Mesenchymal stem cell (in vitro differentiated cells and primary cell): ENCODE measurements around the gene TP53BP2.
A peak's percentile ranks its signal among the peaks of the same experiment; 100 is the strongest.

Source experiments
- DNase-seq: peaks from one replicate; pipeline ENCODE4 v3.0.0-alpha.2; 2013
- H2AFZ ChIP-seq: one replicate; pipeline ENCODE4 v1.6.1; 2013; ENCODE audit warnings: low read depth, mild to moderate bottlenecking, control low read depth, inconsistent platforms, low read length, moderate library complexity
- H2AK5ac ChIP-seq: 2 replicates; pipeline ENCODE4 v1.6.1; 2013; ENCODE audit warnings: low read length, moderate library complexity, mild to moderate bottlenecking, inconsistent platforms; ENCODE audit not compliant: severe bottlenecking
- H2BK120ac ChIP-seq: one replicate; pipeline ENCODE4 v1.6.1; 2013; ENCODE audit warnings: low read depth, mild to moderate bottlenecking, inconsistent platforms, low read length, moderate library complexity
- H2BK12ac ChIP-seq, 2 experiments: one replicate each; pipeline ENCODE4 v1.6.1; 2013; ENCODE audit warnings: inconsistent platforms in 2 of 2, low read length in 2 of 2, mild to moderate bottlenecking in 2 of 2, moderate library complexity in 2 of 2, control low read depth in 1 of 2
- H2BK15ac ChIP-seq: one replicate; pipeline ENCODE4 v1.6.1; 2013; ENCODE audit warnings: mild to moderate bottlenecking, low read depth, inconsistent platforms; ENCODE audit not compliant: poor library complexity, severe bottlenecking
- H2BK5ac ChIP-seq: 2 replicates; pipeline ENCODE4 v1.6.1; 2013; ENCODE audit warnings: low read depth, mild to moderate bottlenecking, low read length, control low read depth, inconsistent platforms; ENCODE audit not compliant: poor library complexity, severe bottlenecking
- H3K14ac ChIP-seq, 2 experiments: one replicate each; pipeline ENCODE4 v1.6.1; 2013; ENCODE audit warnings: inconsistent platforms in 2 of 2, low read length in 2 of 2, control low read depth in 1 of 2, mild to moderate bottlenecking in 1 of 2, moderate library complexity in 1 of 2
- H3K18ac ChIP-seq, 2 experiments: one replicate each; pipeline ENCODE4 v1.6.1; 2013; ENCODE audit warnings: inconsistent platforms in 2 of 2, low read length in 2 of 2, control low read depth in 1 of 2, low read depth in 1 of 2, mild to moderate bottlenecking in 1 of 2
- H3K23ac ChIP-seq, 2 experiments: one replicate each; pipeline ENCODE4 v1.6.1; 2013; ENCODE audit warnings: inconsistent platforms in 2 of 2, low read length in 2 of 2, mild to moderate bottlenecking in 2 of 2, moderate library complexity in 2 of 2, control low read depth in 1 of 2
- H3K27ac ChIP-seq: 2 replicates; pipeline ENCODE4 v1.5.1; 2013; ENCODE audit warnings: mild to moderate bottlenecking, moderate library complexity, low read length, control low read depth, inconsistent platforms; ENCODE audit not compliant: poor library complexity, severe bottlenecking
- H3K27me3 ChIP-seq, 2 experiments: 2 replicates each; pipeline versions ENCODE4 v1.6.1 to v1.7.0; 2013; ENCODE audit warnings: low read length in 2 of 2, mild to moderate bottlenecking in 2 of 2, moderate library complexity in 2 of 2, control low read depth in 1 of 2, inconsistent platforms in 1 of 2; ENCODE audit not compliant: control insufficient read depth in 1 of 2, insufficient read depth in 1 of 2
- H3K36me3 ChIP-seq, 2 experiments: 2 replicates each; pipeline versions ENCODE4 v1.6.1 to v1.7.0; 2013; ENCODE audit warnings: low read length in 2 of 2, control low read depth in 1 of 2, inconsistent platforms in 1 of 2, low read depth in 1 of 2, mild to moderate bottlenecking in 1 of 2; ENCODE audit not compliant: insufficient read depth in 2 of 2, control insufficient read depth in 1 of 2
- H3K4ac ChIP-seq, 2 experiments: one replicate each; pipeline ENCODE4 v1.6.1; 2013; ENCODE audit warnings: inconsistent platforms in 2 of 2, low read length in 2 of 2, mild to moderate bottlenecking in 2 of 2, moderate library complexity in 2 of 2, control low read depth in 1 of 2, low read depth in 1 of 2
- H3K4me1 ChIP-seq: 2 replicates; pipeline ENCODE4 v1.6.1; 2013; ENCODE audit warnings: low read depth, low read length, control low read depth; ENCODE audit not compliant: control insufficient read depth, insufficient read depth
- H3K4me2 ChIP-seq: 2 replicates; pipeline ENCODE4 v1.6.1; 2013; ENCODE audit warnings: low read length, mild to moderate bottlenecking, inconsistent platforms; ENCODE audit not compliant: poor library complexity, severe bottlenecking
- H3K4me3 ChIP-seq, 2 experiments: 2 replicates each; pipeline versions ENCODE4 v1.5.1 to v1.7.0; 2013; ENCODE audit warnings: low read length in 2 of 2, mild to moderate bottlenecking in 2 of 2, control low read depth in 1 of 2, low read depth in 1 of 2; ENCODE audit not compliant: insufficient read depth in 1 of 2
- H3K79me1 ChIP-seq: replicated peaks from 2 replicates; pipeline ENCODE4 v1.6.1; 2013; ENCODE audit warnings: mild to moderate bottlenecking, control low read depth, low read length, inconsistent platforms; ENCODE audit not compliant: poor library complexity, severe bottlenecking
- H3K9ac ChIP-seq: 2 replicates; pipeline ENCODE4 v1.7.0; 2013; ENCODE audit warnings: mild to moderate bottlenecking, low read length, moderate library complexity
- H3K9me3 ChIP-seq: 2 replicates; pipeline ENCODE4 v1.7.0; 2013; ENCODE audit warnings: mild to moderate bottlenecking, low read length; ENCODE audit not compliant: control insufficient read depth
- H4K8ac ChIP-seq: one replicate; pipeline ENCODE4 v1.6.1; 2013; ENCODE audit warnings: inconsistent platforms, mild to moderate bottlenecking, low read length, moderate library complexity
- H4K91ac ChIP-seq: one replicate; pipeline ENCODE4 v1.6.1; 2013; ENCODE audit warnings: mild to moderate bottlenecking, low read length, inconsistent platforms
- WGBS: methylation state at CpG from one replicate; pipeline ENCODE4 v1.1.7; 2013; ENCODE audit warnings: mixed read lengths; 5-methylcytosine and 5-hydroxymethylcytosine counted together

TP53BP2 gene

GRCh38 chr1:223802602-223803001 lies 43.1 kb downstream of the TP53BP2 start:
- H4K8ac ChIP-seq, result no peak overlapping the region
- no peaks in the 10 kb centered on the region for H3K4me1 ChIP-seq
- no peak overlapping the region for H3K18ac ChIP-seq
- H3K27me3 ChIP-seq, result no peaks in the 10 kb centered on the region
- H3K79me1 ChIP-seq, result peaks cover 34% of the 10 kb centered on the region
- H3K23ac ChIP-seq, result no peak overlapping the region
- no peak overlapping the region for H2BK12ac ChIP-seq
- H3K4me2 ChIP-seq, result no peak overlapping the region
- no peak overlapping the region for H3K14ac ChIP-seq
- H3K9ac ChIP-seq, result peak overlapping the region; percentile 6
- no peak overlapping the region for H3K4ac ChIP-seq
- no peak overlapping the region for H4K91ac ChIP-seq
- peaks cover under 1% of the 10 kb centered on the region for H3K9me3 ChIP-seq
- no peak overlapping the region for H2BK15ac ChIP-seq
- H2AFZ ChIP-seq, result no peak overlapping the region
- H3K27ac ChIP-seq, result no peak overlapping the region
- no peak overlapping the region for H3K4me3 ChIP-seq
- no peak overlapping the region for H2BK5ac ChIP-seq
- no peak overlapping the region for H2BK120ac ChIP-seq
- no peak for DNase-seq
- H3K36me3 ChIP-seq, result peaks cover 28 to 94% of the 10 kb centered on the region in 2 experiments
- 83% methylated on average over 3 of the region's 4 CpGs for WGBS
- no peak overlapping the region for H2AK5ac ChIP-seq

GRCh38 chr1:223802032-223802431 lies 43.7 kb downstream of the TP53BP2 start:
- no peak overlapping the region for H3K23ac ChIP-seq
- H2BK12ac ChIP-seq, result no peak overlapping the region
- no peak for DNase-seq
- no peak overlapping the region for H2AK5ac ChIP-seq
- no peak overlapping the region for H2BK15ac ChIP-seq
- H4K8ac ChIP-seq, result no peak overlapping the region
- H3K18ac ChIP-seq, result no peak overlapping the region
- no peak overlapping the region for H2BK5ac ChIP-seq
- H3K4me1 ChIP-seq, result no peaks in the 10 kb centered on the region
- no peak overlapping the region for H3K4me2 ChIP-seq
- no peak overlapping the region for H4K91ac ChIP-seq
- peaks cover 34% of the 10 kb centered on the region for H3K79me1 ChIP-seq
- H2AFZ ChIP-seq, result no peak overlapping the region
- peaks cover 31 to 94% of the 10 kb centered on the region in 2 experiments for H3K36me3 ChIP-seq
- H3K4me3 ChIP-seq, result no peak overlapping the region
- H3K27me3 ChIP-seq, result no peaks in the 10 kb centered on the region
- no peak overlapping the region for H3K4ac ChIP-seq
- H3K27ac ChIP-seq, result no peak overlapping the region
- H3K14ac ChIP-seq, result no peak overlapping the region
- no peaks in the 10 kb centered on the region for H3K9me3 ChIP-seq
- no peak overlapping the region for H2BK120ac ChIP-seq
- peak overlapping the region; percentile 6 for H3K9ac ChIP-seq
- WGBS, result 88% methylated on average over 7 of the region's 7 CpGs

GRCh38 chr1:223796210-223796609 lies 49.5 kb downstream of the TP53BP2 start:
- Histone ChIP-seq H2BK120ac (no peak overlapping the region), H3K36me3 (peaks cover 30 to 81% of the 10 kb centered on the region in 2 experiments), H4K91ac (no peak overlapping the region), H2BK12ac (no peak overlapping the region), H3K9me3 (no peaks in the 10 kb centered on the region), H3K27me3 (no peaks in the 10 kb centered on the region), H3K4me2 (no peak overlapping the region), H3K27ac (no peak overlapping the region), H3K79me1 (peaks cover 29% of the 10 kb centered on the region), H2AK5ac (no peak overlapping the region), H3K4me1 (no peaks in the 10 kb centered on the region), H4K8ac (no peak overlapping the region), H3K4ac (no peak overlapping the region), H3K18ac (no peak overlapping the region), H3K23ac (no peak overlapping the region), H2BK15ac (no peak overlapping the region), H2BK5ac (no peak overlapping the region), H3K4me3 (no peak overlapping the region), H3K14ac (no peak overlapping the region), H2AFZ (no peak overlapping the region), H3K9ac (no peak overlapping the region)
- no peak for DNase-seq
- WGBS, result 96% methylated on average over 7 of the region's 7 CpGs

- DNase-seq, result no peak
- H3K79me1 ChIP-seq, result peaks cover 28% of the 10 kb centered on the region
- no peaks in the 10 kb centered on the region for H3K9me3 ChIP-seq
- no peak overlapping the region for H4K91ac ChIP-seq
- no peak overlapping the region for H3K9ac ChIP-seq
- H4K8ac ChIP-seq, result no peak overlapping the region
- H3K14ac ChIP-seq, result no peak overlapping the region
- H2BK120ac ChIP-seq, result no peak overlapping the region
- H2BK15ac ChIP-seq, result no peak overlapping the region
- H3K36me3 ChIP-seq, result peaks cover 30 to 65% of the 10 kb centered on the region in 2 experiments
- no peak overlapping the region for H2AFZ ChIP-seq
- H3K4me1 ChIP-seq, result no peaks in the 10 kb centered on the region
- no peaks in the 10 kb centered on the region for H3K27me3 ChIP-seq
- no peak overlapping the region for H3K4me3 ChIP-seq
- no peak overlapping the region for H2BK5ac ChIP-seq
- no peak overlapping the region for H3K27ac ChIP-seq
- no peak overlapping the region for H2BK12ac ChIP-seq
- 96% methylated on average over 5 of the region's 9 CpGs for WGBS
- no peak overlapping the region for H2AK5ac ChIP-seq
- no peak overlapping the region for H3K4ac ChIP-seq
- no peak overlapping the region for H3K23ac ChIP-seq
- H3K4me2 ChIP-seq, result no peak overlapping the region
- no peak overlapping the region for H3K18ac ChIP-seq
Measured at GRCh38 chr1:223794136-223794880, 51.4 kb downstream of the TP53BP2 start.
